ENCODE results near the gene NCKAP5. TPM values are rescaled to one million over a fixed set of nuclear protein-coding genes. Genes with fewer than 3 reads are reported as not detected.

NCKAP5 gene
- total RNA-seq, 1 experiment from 2014 or later: 0.47 TPM

GRCh38 chr2:132904142-132904842 is 664.0 kb downstream of the NCKAP5 start:
- no peak for DNase-seq (ENCODE audit: low read depth)

- peak; percentile 59 for DNase-seq (ENCODE audit: low read depth)
Observed at GRCh38 chr2:132902626-132903025, 665.6 kb downstream of the NCKAP5 start.

GRCh38 chr2:132901661-132902060 is 666.6 kb downstream of the NCKAP5 start:
- DNase-seq (ENCODE audit: low read depth): no peak

- no peak for DNase-seq (ENCODE audit: low read depth)
Observed at GRCh38 chr2:132897111-132897510, 671.2 kb downstream of the NCKAP5 start.

GRCh38 chr2:132896073-132896472 is 672.2 kb downstream of the NCKAP5 start:
- DNase-seq (ENCODE audit: low read depth): no peak

DNA sequence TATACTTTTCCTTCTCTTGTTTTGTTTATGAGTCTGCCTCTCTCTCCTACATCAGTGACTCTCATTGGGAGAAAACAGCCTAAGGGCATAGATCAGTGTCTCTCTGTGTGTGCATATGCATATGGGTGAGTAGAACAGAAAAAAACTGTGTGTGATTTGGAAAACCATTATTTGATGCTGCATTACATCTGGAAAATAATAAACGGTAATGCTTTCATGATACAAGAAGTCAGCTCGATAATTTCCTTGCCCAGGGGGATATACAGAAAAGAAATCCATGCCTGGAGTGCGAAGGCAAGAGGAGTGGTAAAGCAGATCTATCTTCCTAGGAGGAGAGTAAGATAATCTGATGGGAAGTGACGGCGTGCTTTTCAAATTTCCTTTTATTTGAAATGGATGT is 676.8 kb downstream of the NCKAP5 start:
- no peak for DNase-seq (ENCODE audit: low read depth)

DNA sequence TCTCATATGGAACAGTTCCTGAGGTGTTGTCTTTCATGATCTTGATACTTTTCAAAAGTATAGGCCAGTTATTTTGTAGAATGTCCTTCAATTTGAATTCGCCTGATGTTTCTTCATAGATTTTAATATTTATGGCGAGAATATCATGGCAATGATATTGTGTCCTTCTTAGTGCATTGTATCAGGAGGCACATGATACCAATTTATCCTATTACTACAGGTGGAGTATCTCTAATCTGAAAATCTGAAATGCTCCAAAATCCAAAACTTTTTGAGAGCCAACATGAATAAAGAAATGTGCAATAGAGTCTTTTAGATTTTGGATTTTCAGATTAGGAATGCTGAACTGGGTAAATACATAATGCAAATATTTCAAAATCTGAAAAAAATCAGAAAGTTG is 681.7 kb downstream of the NCKAP5 start:
- no peak for DNase-seq (ENCODE audit: low read depth)

- no peak for DNase-seq (ENCODE audit: low read depth)
Observed at GRCh38 chr2:132884705-132885104, 683.6 kb downstream of the NCKAP5 start.

DNA sequence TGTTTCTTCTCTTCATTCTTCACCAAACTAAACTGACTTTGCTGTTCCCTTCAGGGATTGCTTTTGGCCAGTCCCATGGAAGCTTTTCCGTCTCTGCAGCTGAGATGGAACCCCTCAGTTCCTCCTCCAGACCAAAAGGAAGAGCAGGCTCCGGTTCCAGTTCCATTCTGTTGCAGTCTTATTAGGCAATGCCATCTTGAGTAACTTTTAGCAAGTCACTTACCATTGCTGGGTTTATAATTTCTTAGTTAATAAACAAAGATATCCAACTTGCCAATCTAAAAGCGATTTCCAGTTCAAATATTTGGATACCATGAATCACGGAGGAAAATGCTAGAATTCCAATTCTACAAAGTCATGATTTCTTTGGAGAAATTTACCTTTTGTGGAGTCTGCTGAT is 684.0 kb downstream of the NCKAP5 start:
- DNase-seq (ENCODE audit: low read depth): no peak

GRCh38 chr2:132883430-132883829 is 684.8 kb downstream of the NCKAP5 start:
- no peak for DNase-seq (ENCODE audit: low read depth)

DNA sequence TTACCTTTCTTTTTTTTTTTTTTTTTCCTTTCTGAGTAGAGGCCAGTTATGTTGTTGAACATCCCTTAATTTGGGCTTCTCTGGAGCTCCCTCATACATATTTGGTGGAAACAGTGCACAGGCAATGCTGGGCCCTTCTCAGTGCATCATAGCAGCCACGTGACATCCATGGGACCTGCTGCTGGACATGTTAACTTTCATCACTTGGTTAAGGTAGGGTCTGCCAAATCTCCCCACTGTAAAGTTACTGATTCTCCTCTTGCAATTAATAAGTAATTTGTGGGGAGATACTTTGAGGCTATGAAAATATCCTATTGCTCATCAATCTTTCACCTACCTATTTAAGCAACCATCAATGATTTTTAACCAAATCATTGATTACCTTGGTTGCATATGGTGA is 686.7 kb downstream of the NCKAP5 start:
- no peak for DNase-seq (ENCODE audit: low read depth)

GRCh38 chr2:132877923-132878322 is 690.3 kb downstream of the NCKAP5 start:
- DNase-seq (ENCODE audit: low read depth): no peak

- no peak for DNase-seq (ENCODE audit: low read depth)
Observed at GRCh38 chr2:132876745-132877391, 691.4 kb downstream of the NCKAP5 start.

DNA sequence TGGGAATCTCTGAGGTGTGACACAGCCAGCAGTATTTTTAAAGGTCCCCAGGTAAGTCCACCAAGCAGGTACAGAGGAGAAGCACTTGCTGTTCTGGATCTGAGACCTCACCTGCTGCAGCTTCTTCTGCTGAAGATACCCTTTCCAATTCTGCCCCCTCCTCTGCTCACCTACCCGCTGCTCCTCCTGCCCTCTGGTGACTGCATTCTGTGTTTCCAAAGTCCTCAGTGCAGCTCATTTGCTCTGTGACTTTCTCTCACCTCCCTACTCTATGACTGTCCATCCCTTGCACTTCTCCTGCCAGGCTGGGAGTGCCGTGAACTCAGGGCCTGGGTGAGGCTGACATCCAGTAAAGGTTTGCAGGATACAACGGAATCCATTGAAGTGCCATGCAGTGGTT is 693.1 kb downstream of the NCKAP5 start:
- DNase-seq (ENCODE audit: low read depth): no peak

GRCh38 chr2:132873738-132874137 is 694.5 kb downstream of the NCKAP5 start:
- no peak for DNase-seq (ENCODE audit: low read depth)

DNA sequence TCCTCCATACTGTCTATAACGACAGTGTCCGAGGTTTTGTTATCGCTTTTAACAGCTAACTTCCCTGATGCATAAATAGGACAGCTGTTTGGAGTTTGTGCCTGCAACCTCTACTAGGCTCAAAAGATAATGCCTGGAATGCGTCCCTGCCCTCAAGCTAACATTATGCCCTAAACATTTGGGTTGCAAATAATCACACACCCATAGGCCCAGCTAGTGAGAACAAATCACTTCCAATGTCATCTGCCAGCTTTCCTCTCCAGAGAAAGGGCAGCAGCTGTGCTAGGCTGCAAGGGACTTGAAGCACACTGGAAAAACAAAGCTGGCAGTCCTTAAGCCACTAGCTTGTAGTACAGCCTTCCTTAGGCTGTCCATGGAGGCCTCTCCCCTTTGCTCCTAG is 696.4 kb downstream of the NCKAP5 start:
- DNase-seq (ENCODE audit: low read depth): no peak

DNA sequence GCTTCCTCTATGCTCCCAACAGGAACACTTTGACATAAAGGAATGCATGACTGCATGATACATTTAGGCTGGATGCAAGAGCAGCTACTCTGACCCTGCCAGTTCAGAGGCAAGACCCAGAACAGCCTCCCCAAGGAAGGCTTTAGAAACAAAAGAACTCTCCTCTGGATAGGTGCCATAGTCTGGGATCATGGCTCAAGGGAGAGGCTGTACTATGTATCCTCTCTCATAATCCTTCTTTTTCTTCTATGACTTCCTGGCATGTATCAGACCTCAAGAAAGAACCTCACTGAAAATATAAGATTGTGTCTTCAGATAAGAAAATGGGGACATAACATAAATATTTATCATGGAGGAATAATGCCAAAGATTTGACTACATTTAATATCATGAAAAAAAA is 704.3 kb downstream of the NCKAP5 start:
- no peak for DNase-seq (ENCODE audit: low read depth)

DNA sequence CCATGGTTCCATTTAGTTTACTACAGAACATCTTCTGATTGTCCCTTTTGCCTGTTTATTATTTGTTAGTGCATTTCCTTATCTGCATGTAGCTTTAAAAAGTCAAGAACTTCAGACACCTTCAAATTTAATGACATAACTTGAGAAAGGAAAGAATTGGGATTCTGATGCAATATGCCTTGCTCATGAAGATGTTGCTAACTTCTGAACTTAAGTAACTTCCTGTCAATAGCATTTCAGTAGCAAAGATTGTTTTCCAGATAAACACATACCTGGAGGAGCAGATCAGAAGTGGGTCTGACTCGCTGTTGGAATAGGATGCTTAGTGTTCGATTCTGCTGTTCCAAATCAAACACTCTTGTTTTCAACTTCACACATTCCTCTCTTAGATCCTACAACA is 708.0 kb downstream of the NCKAP5 start:
- DNase-seq (ENCODE audit: low read depth): no peak

DNA sequence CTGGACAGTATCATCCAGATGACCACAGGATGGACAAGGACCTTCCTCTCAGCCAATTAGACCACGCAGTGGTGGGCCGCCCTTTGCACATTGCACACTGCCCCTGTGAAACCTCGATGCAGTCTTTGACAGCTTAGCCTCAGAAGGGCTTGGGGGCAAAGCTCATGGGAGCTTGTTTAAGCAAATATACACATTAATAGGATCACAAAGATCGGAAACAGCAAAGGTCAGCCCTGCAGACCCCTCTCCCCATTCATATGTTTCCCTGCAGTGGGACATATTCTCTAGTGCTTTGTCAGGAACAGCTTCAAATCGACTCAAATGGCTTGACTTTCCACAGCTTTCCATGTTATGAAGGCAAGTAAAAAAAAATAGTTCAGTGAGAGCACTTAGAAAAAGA is 708.7 kb downstream of the NCKAP5 start:
- no peak for DNase-seq (ENCODE audit: low read depth)

- DNase-seq (ENCODE audit: low read depth): no peak
Observed at GRCh38 chr2:132857319-132857718, 710.9 kb downstream of the NCKAP5 start.

GRCh38 chr2:132850688-132851087 is 717.6 kb downstream of the NCKAP5 start:
- no peak for DNase-seq (ENCODE audit: low read depth)

- DNase-seq (ENCODE audit: low read depth): peak; percentile 18
Observed at GRCh38 chr2:132849118-132849517, 719.1 kb downstream of the NCKAP5 start.

DNA sequence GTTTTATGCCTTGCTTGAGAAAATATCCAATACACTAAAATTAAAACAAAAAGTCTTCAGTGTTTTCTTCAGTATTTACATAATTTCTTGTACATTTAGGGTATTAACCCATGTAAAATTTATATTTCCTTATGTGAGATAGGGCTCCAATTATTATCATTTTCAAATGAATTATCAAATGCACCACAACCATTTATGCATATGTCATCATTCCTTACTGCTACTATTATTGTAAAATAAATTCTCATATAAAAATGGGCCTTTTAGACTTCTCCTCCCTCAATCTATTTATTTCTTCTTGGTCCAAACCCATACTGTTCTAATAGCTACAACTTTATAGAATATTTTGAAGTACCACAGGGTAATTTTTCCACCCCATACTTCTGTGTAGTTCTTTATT is 722.9 kb downstream of the NCKAP5 start:
- DNase-seq (ENCODE audit: low read depth): no peak

Data from HT1080 (cell line).